HG03025 (cell line): ENCODE data around the gene DPH2.
A peak's percentile ranks its signal among the peaks of the same experiment; 100 is the strongest.

Source experiments
- ATAC-seq: cut with Tn5 transposase; IDR thresholded peaks from one replicate; pipeline ENCODE4 v1.9.1; 2021; ENCODE audit warnings: mild to moderate bottlenecking, moderate library complexity; ENCODE audit not compliant: unreplicated experiment, low FRiP score

The DPH2 gene

GRCh38 chr1:43965316-43965715, 4.5 kb upstream of the DPH2 start:
- ATAC-seq, result no peak

- no peak for ATAC-seq
Observed at GRCh38 chr1:43968348-43968948, 1.4 kb upstream of the DPH2 start.

- ATAC-seq, result no peak
Observed at GRCh38 chr1:43969416-43969745, 429 bp upstream of the DPH2 start.

- no peak for ATAC-seq
Observed at GRCh38 chr1:43970502-43970901, 692 bp downstream of the DPH2 start.

- no peak for ATAC-seq
Observed at GRCh38 chr1:43970911-43971310, 1.1 kb downstream of the DPH2 start.

GRCh38 chr1:43971336-43971980, 1.6 kb downstream of the DPH2 start:
- ATAC-seq, result no peak

GRCh38 chr1:43973981-43974442, 4.2 kb downstream of the DPH2 start:
- ATAC-seq, result no peak

GRCh38 chr1:43974443-43975248, 4.8 kb downstream of the DPH2 start, which contains the start of gene ATP6V0B:
TSS of gene ATP6V0B (plus strand) at chr1:43974960. CDS start at chr1:43975041, 81 bp downstream.
- ATAC-seq, result peak; percentile 67

GRCh38 chr1:43975249-43975961, 5.6 kb downstream of the DPH2 start:
- peak; percentile 5 for ATAC-seq

GRCh38 chr1:43976045-43976444, 6.2 kb downstream of the DPH2 start:
- ATAC-seq, result no peak

GRCh38 chr1:43976890-43977289, 7.1 kb downstream of the DPH2 start:
- no peak for ATAC-seq

- ATAC-seq, result no peak
Observed at GRCh38 chr1:43977376-43978263, 7.8 kb downstream of the DPH2 start.

- ATAC-seq, result no peak
Observed at GRCh38 chr1:43978264-43978550, 8.4 kb downstream of the DPH2 start.

GRCh38 chr1:43978551-43979260, 8.9 kb downstream of the DPH2 start, which contains the start of gene B4GALT2:
TSS of gene B4GALT2 (plus strand) at chr1:43979210. CDS start at chr1:43981161, 1,951 bp downstream.
- no peak for ATAC-seq

- ATAC-seq, result no peak
Observed at GRCh38 chr1:43979261-43979527, 9.4 kb downstream of the DPH2 start.

- ATAC-seq, result no peak
Observed at GRCh38 chr1:43979528-43980254, 9.9 kb downstream of the DPH2 start.

- no peak for ATAC-seq
Observed at GRCh38 chr1:43980255-43981134, 10.7 kb downstream of the DPH2 start.

GRCh38 chr1:43981135-43981491, 11.3 kb downstream of the DPH2 start:
- no peak for ATAC-seq
